ENCODE measurements around the gene GFRA4.

Gene GFRA4

DNA sequence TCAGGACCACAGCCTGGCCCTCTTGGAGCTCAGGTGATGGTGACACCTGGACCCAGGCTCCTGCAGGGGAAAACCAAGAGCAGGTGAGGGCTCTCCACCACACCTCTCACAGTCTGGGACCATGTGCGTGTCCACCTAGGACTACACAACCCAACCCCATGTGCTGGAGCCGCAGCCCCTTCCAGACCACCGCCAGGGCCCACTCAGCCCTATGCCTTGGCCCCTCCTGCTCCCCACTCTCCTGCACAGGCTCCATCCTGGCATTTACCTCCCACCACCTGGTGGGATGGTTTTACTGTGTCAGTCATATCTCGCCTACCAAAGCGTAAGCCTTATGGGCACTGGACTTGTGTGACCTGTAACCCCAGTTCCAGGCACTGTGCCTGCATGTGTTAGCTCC, 31.7 kb upstream of the GFRA4 start:
- DNase-seq = no peak

GRCh38 chr20:3693376-3693775, 30.2 kb upstream of the GFRA4 start:
- no peak for DNase-seq

DNA sequence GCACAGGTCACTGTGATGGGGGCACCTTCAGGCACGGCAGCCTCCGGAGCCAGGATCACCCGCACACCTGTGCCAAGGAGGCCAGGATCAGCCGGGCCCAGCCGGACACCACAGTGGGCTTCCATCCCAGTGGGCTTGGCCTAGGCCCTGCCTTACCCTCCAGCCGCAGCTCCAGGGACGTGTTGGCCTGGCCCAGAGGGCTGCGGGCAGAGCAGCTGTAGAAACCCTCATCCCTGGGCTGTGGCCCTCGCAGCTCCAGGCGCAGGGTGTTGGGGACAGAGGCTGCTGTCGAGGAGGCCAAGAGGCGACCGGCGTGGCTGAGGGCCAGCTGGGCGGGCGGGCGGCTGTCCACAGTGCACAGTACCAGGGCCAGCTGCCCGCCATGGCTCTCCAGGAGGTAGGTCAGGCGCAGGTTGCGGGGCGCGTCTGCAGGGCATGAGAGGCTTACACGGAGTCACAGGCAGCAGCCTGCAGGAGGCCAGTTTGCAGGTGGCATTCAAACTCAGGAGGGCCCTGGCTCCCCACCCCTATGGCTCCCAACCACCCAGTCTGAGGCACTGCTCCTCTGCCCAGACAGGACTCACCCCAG, 29.6 kb upstream of the GFRA4 start:
- no peak for DNase-seq

DNA sequence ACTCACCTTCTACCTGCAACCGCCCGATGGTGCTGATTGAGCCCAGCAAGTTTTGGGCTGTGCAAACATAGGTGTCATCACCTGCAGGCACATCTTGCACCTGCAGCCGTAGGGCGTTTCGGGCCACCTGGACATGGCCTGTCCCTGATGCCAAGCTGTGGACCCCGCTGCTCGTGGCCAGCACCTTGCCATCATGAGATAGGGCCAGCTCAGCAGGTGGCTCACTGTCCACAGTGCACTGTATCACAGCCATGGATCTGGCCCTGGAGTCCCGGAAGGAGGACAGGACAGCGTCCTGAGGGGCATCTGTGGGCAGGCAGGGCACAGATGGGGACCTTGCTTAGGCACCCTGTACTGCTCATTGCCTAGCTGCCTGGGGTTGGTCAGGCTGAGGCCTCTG, 28.7 kb upstream of the GFRA4 start:
- no peak for DNase-seq

DNA sequence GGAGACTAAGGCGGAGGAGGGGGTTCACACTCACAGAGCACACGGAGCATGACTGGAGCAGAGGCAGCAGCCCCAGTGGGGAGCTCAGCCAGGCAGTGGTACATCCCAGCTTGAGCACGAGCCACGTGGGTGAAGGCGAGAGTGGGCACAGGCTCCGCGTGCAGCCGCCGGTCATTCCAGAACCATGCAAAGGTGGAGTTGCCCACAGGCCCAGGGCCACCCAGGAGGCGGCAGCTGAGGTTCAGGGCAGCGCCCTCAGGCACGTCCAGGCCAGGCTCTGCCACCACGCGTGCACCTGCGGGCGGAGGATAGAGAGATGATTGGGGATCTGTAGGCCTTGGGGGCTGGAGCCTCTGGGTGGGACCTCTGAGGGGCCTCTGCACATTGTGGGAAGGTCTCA, 28.1 kb upstream of the GFRA4 start:
- DNase-seq = no peak

- DNase-seq = no peak
Measured at GRCh38 chr20:3690413-3690812, 27.2 kb upstream of the GFRA4 start.

DNA sequence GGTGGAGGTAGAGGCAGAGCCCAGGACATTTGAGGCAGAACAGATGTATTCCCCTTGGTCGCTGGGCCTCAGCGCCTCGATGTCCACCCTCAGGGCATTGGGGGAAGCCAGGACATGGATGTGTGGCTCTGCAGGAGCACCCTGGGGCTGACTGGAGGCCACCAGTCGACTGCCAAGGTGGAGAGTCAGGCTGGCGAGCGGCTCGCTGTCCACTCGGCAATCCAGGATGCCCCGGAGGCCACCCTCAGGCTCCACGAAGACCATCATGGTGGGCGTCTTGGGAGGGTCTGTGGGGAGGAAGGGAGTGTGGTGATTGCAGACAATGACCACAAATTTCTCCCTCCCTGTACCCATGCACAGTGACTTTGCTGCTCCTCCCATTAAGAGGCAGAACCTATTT, 26.8 kb upstream of the GFRA4 start:
- no peak for DNase-seq

DNA sequence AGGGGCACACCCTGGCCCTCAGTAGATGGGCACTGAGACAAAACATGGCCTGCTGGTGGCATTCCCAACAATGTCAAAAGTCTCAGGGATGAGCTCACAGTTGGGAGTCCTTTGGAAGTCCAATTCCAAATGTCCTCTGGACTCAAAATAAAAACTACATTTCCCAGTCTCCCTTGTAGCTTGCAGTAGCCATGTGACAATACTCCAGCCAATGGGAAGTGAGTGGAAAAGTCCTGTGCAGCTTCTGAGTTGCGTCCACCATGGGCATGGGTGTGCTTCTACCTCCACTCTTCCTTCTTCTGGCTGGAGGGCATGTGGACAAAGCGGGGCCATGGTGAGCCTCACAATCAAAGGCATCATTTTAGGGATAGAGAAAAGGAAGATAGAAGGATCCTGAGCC, 24.5 kb upstream of the GFRA4 start:
- no peak for DNase-seq

- DNase-seq = no peak
Measured at GRCh38 chr20:3686867-3687321, 23.7 kb upstream of the GFRA4 start.

- DNase-seq = no peak
Measured at GRCh38 chr20:3686421-3686820, 23.2 kb upstream of the GFRA4 start.

DNA sequence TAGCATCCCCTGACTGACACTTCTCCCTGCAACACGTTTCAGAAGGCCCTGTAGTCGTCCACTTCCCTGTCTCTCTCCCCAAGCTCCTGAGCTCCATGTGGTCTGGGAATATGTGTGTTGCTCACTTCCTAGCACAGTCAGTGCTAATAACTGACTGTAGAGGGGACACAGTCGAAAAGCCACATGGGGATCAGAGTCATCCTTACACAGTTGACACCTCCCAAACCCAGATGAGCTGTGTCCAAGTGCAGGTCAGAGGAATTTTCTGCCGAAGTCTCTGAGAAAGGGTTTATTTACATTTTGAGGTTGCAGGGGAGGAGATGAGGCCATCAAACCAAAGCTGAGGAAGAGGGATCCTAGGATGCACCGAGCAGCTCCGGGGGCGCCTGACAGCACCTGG, 22.1 kb upstream of the GFRA4 start:
- DNase-seq = no peak

DNA sequence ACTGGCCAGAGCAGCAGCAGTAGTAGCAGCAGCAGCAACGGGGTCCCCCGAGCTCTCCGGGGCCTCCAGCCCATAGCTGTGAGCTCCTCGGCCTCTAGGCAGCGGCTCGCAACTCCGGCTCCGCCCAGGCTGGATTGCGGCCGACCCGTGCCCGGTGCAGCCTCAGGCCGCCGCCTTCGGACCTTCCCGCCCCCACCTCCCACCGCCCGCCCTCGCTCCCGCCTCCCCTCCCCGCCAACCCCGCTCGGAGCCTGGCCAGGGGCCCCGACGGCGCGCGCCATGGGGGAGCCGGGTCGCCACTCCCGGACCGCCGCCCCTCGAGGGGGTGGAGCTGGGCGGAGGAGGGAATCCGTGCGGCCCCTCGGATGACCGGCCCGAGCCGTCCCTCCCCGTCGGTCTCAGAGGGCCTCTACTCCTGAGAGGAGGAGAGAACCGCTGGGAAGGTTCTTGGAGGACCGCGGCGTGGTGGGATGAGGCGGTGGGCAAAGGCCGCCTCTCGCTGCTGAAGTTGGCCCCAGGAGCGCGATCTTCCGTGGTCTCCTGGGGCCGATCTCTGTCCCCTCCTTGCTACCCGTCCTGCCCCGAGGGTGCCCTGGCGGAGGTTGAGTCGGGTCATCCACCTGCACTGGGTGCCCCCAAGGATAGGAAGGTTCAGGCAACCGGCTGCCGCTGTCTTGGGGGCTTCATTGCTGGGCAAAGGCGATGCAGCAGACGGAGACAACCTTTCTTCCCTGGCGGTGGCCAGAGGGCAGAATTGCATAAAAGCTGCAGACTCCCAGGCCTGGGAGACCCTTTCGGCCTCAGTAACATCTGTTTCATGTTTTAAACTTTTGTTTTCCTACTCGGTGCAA, 19.0 kb upstream of the GFRA4 start, which contains the start of gene ADAM33:
ADAM33 (minus strand) TSS at position 80 of the 851 bp plus-strand sequence; CDS start at position 74, 6 bp downstream.
- peak; percentile 65 for DNase-seq

DNA sequence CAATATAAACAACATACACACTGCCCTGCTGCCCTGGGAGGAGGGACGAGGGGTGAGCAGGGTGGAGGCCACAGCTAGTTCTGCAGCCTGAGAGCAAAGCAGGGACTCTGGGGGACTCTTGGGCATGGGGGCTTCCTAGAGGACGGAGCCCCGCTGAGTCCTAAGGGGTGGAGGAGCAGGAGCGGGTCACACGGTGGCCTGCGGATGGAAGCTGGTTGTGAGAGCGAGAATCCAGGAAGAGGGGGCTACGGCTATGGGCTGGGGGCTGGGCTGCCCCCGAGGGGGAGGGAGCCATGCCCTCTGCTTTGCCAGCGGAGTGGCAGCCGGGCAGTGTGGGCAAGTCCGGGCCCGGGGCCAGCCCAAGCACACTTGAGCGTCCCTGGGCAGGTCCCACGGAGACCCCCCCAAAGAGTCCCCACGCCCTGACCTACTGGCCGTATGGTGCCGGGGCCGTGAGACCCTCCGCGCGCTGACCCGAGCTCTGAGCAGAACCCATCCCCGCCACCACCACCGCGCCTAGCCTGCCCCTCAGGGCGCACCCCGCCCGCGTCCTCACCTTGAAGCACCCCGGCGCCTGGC, 18.2 kb upstream of the GFRA4 start:
- no peak for DNase-seq

DNA sequence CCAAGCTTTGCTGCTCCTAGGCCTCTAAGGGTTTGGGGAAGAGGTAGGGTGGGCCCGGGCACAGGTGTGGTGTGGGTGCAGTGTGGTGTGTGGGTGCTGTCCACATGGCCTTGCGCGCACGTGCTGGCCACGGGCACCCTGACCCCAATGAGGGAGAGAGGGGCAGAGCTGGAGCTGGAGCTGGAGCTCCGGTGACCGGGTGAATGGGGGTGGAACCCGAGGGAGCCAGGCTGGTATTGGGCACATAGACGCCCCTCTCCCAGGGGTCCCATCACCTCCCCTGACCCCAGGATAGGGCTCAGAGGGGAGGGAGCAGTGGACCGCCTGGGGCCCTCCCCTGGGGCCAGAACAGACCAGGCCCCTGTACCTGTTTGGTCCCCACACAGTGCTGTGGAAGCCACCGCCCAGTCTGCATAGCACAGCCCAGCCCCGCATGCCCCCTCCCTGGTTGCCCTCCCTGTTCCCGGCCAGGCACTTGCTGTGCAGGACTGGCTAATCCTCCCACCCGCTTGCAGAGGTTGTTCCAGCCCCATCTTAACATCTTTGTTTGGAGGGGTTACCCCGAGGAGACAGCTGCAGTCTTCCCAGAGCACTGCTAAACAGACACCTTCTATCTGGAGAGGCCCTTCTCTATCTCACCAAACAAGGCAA, 17.6 kb upstream of the GFRA4 start:
- no peak for DNase-seq

GRCh38 chr20:3679749-3680700, 16.8 kb upstream of the GFRA4 start:
- no peak for DNase-seq

DNA sequence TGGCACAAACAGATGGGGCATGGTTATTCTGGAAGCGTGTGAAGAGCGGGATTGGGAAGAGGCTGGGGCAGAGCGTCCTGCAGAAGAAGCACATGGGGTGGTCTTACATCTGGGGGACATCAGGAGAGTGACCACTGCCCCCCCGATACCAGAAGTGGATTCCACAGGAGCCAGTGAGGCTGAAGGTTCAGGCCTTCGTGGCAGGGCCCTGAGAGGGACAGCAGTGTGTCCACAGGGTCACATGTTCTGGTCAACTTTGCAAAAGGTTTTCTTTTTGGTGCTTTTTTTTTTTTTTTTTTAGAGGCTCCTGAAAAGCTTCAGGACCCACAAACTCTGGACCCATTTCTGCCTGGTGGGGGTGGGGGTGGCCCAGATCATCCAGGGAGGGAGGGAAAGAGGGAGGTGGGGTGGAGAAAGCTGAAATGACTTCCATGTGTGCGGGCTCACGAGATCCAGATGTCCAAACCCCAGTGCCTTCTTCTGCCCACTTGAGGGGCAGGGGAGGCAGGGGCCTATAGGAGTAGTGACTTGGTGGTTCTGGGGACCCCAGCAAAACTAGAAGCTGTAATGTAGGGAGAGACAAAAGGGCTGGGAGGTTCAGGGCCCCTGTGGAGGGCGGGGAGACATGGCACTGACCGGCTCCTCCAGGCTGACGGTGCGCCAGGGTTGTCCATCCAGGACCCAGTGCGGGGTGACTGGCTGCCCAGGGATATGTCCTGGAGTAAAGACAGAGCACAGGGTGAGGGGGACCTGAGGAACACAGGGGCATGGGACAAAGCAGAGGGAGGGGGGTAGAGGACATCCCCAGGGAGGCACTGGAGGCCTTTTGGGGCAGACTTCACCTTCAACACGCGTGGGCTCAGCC, 15.9 kb upstream of the GFRA4 start:
- no peak for DNase-seq

- DNase-seq = no peak
Measured at GRCh38 chr20:3678198-3678597, 15.0 kb upstream of the GFRA4 start.

DNA sequence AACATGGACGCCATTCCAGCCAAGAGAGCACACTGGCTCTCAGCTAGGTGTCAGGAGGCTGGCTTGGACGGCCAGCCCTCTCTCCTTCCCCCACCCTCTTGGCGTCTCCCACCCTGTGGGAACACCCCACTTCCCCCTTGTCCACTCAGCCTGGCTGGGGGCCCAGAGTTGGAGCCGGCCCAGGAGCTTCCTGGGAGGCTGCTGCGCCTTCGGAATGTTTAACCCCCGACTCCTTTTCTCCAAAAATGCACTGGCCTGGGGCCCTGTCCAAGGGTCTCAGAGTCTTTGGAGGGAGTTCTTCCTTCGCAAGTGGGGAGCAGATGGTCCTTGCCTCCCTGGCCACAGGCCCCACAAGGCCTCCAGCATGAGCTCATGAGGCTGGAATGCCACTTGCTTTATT, 14.5 kb upstream of the GFRA4 start:
- DNase-seq = no peak

GRCh38 chr20:3674995-3675900, 12.0 kb upstream of the GFRA4 start:
- no peak for DNase-seq

DNA sequence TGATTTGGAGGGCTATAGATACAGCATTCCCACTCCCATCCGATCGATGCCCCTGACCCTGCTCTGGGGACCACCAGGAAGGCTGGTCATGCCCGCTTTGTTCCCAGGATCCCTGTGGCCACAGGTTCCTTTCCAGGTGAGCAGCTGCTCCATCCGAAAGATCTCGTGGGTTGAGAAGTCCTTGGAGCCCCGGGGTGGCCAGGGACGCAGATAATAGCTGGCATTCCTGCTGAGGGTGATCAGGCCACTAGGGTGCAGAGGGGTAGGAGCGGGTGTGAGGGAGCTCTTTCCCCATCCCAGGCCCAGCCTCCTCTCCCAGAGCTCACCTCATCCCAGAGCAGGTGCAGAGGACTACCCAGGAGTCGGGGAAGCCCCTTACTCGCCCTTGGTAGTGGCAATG, 11.2 kb upstream of the GFRA4 start:
- no peak for DNase-seq
